Aorta (tissue), 5 donors: ENCODE results near the gene VMO1. TPM values are rescaled to one million over a fixed set of nuclear protein-coding genes. Genes with fewer than 3 reads are reported as not detected.

Experiments used
- ATAC-seq: fragments of 200-7000 bp; cut with Tn5 transposase; one replicate; pipeline ENCODE4 v1.9.1; 2022; ENCODE audit warnings: moderate library complexity; ENCODE audit not compliant: low FRiP score
- DNase-seq, 2 donors: peaks; one replicate each; pipeline ENCODE4 v3.0.0-alpha.2; 2020
- H3K27ac ChIP-seq, 2 donors: one replicate each; pipeline ENCODE4 v1.5.1; 2013; ENCODE audit warnings: low read length in 2 of 2, mild to moderate bottlenecking in 2 of 2, moderate library complexity in 2 of 2, control low read depth in 1 of 2, inconsistent platforms in 1 of 2, low read depth in 1 of 2
- H3K27me3 ChIP-seq, 2 donors: one replicate each; pipeline ENCODE4 v1.6.1; 2013; ENCODE audit warnings: control low read depth in 1 of 2, low read length in 1 of 2, mild to moderate bottlenecking in 1 of 2, moderate library complexity in 1 of 2; ENCODE audit not compliant: insufficient read depth in 2 of 2, control insufficient read depth in 1 of 2
- H3K36me3 ChIP-seq, 2 donors: one replicate each; pipeline ENCODE4 v1.6.1; 2013; ENCODE audit warnings: control low read depth in 1 of 2, low read length in 1 of 2, mild to moderate bottlenecking in 1 of 2; ENCODE audit not compliant: insufficient read depth in 2 of 2, control insufficient read depth in 1 of 2
- H3K4me1 ChIP-seq, 2 donors: one replicate each; pipeline ENCODE4 v1.6.1; 2013; ENCODE audit warnings: low read length in 2 of 2, control low read depth in 1 of 2, mild to moderate bottlenecking in 1 of 2, moderate library complexity in 1 of 2; ENCODE audit not compliant: insufficient read depth in 2 of 2, control insufficient read depth in 1 of 2
- H3K4me3 ChIP-seq, 2 donors: one replicate each; pipeline ENCODE4 v1.5.1; 2013; ENCODE audit warnings: low read length in 2 of 2, control low read depth in 1 of 2, mild to moderate bottlenecking in 1 of 2
- H3K9me3 ChIP-seq: one replicate; pipeline ENCODE4 v1.6.1; 2013; ENCODE audit warnings: mild to moderate bottlenecking, low read length; ENCODE audit not compliant: control insufficient read depth
- WGBS, 2 donors: extraction: QIAGEN DNeasy Blood & Tissue Kit; methylation state at CpG; one replicate each; pipeline ENCODE4 v1.1.7; 2013; 5-methylcytosine and 5-hydroxymethylcytosine counted together
- intact Hi-C, 2 donors: fragments of 100-400 bp; cut with DNase I; formaldehyde crosslinking; loops; one replicate each; pipeline versions ENCODE4 v1.14.2 to v1.15.0; 2022
- polyA plus RNA-seq, 2 donors: library from polyadenylated mRNA; stranded (reverse); fragments of 200-250 nt; gene quantifications; one replicate each; pipeline ENCODE4 v1.2.3, GENCODE V29; 2013
- total RNA-seq, 2 donors: library from RNA; stranded (reverse); fragmentation: NEBNext Ultra II Directional; extraction: Animal tissue kit (Norgen Biotek cat#: 25700); gene quantifications; one replicate each; pipeline ENCODE4 v1.2.1, GENCODE V29; 2021
- donor health status: healthy with polysubstance abuse.
- donor health status: Bipolar disorder and iron deficiency.
- donor health status: DM: no; HTN: no; CAD: no.
- donor health status: DM: no; HTN: no; CAD: no.
- donor health status: DM: yes; HTN: yes; CAD: no.

VMO1 gene
- total and polyA plus RNA-seq, 4 donors = 1.5 to 19.3 (median 11.1) TPM

- 82 to 87% methylated on average over 1 of the region's 1 CpG for WGBS, 2 donors
- Histone ChIP-seq H3K9me3 (no peaks in the 10 kb centered on the region), H3K27me3 (no peaks in the 10 kb centered on the region), H3K4me1 (no peaks in the 10 kb centered on the region), H3K27ac (no peak overlapping the region), H3K36me3 (no peaks in the 10 kb centered on the region), H3K4me3 (no peak overlapping the region)
- intact Hi-C loops = no loop called here
- ATAC-seq (no peak), DNase-seq (no peak)
Observed at GRCh38 chr17:4753392-4753791, 32.8 kb downstream of the VMO1 start.

GRCh38 chr17:4751932-4752331 is 34.2 kb downstream of the VMO1 start:
- intact Hi-C loops = no loop called here
- H3K27ac ChIP-seq = no peak overlapping the region
- H3K9me3 ChIP-seq = no peaks in the 10 kb centered on the region
- 61 to 66% methylated on average over 5 of the region's 5 CpGs for WGBS, 2 donors
- no peaks in the 10 kb centered on the region for H3K27me3 ChIP-seq
- H3K36me3 ChIP-seq = no peaks in the 10 kb centered on the region
- DNase-seq (peak in 1 of 2 donors; percentile 1), ATAC-seq (no peak)
- H3K4me3 ChIP-seq = no peak overlapping the region
- no peaks in the 10 kb centered on the region for H3K4me1 ChIP-seq

- intact Hi-C loops = no loop called here
- WGBS, 2 donors = 35 to 40% methylated on average over 3 of the region's 3 CpGs
- ATAC-seq (no peak), DNase-seq (peak; percentile 26 to 49)
- Histone ChIP-seq H3K9me3 (no peaks in the 10 kb centered on the region), H3K27ac (no peak overlapping the region), H3K27me3 (no peaks in the 10 kb centered on the region), H3K4me3 (no peak overlapping the region), H3K36me3 (no peaks in the 10 kb centered on the region), H3K4me1 (no peaks in the 10 kb centered on the region)
Observed at GRCh38 chr17:4750606-4751005, 35.6 kb downstream of the VMO1 start.

GRCh38 chr17:4748686-4749085 is 37.5 kb downstream of the VMO1 start:
- intact Hi-C loops = no loop called here
- Histone ChIP-seq H3K27me3 (no peaks in the 10 kb centered on the region), H3K9me3 (no peaks in the 10 kb centered on the region), H3K36me3 (no peaks in the 10 kb centered on the region), H3K4me1 (no peaks in the 10 kb centered on the region), H3K4me3 (no peak overlapping the region), H3K27ac (no peak overlapping the region)
- DNase-seq (peak in 1 of 2 donors; percentile 34), ATAC-seq (no peak)
- WGBS, 2 donors = 57% methylated on average over 4 of the region's 4 CpGs

- peak in 1 of 2 donors; percentile 61 for DNase-seq
- Histone ChIP-seq H3K36me3 (no peaks in the 10 kb centered on the region), H3K9me3 (no peaks in the 10 kb centered on the region), H3K4me3 (no peak overlapping the region), H3K4me1 (no peaks in the 10 kb centered on the region), H3K27ac (no peak overlapping the region), H3K27me3 (no peaks in the 10 kb centered on the region)
- 3 to 4% methylated on average over 5 of the region's 5 CpGs for WGBS, 2 donors
- intact Hi-C loops = no loop called here
- peak; percentile 54 for ATAC-seq
Observed at GRCh38 chr17:4747847-4748246, 38.3 kb downstream of the VMO1 start.

- intact Hi-C loops = no loop called here
- Histone ChIP-seq H3K27ac (no peak overlapping the region), H3K9me3 (no peaks in the 10 kb centered on the region), H3K27me3 (no peaks in the 10 kb centered on the region), H3K36me3 (no peaks in the 10 kb centered on the region), H3K4me3 (no peak overlapping the region), H3K4me1 (no peaks in the 10 kb centered on the region)
- ATAC-seq (no peak), DNase-seq (peak in 1 of 2 donors; percentile 50)
- WGBS, 2 donors = 6% methylated on average over 39 to 51 of the region's 51 CpGs
Observed at GRCh38 chr17:4744999-4745969, 40.9 kb downstream of the VMO1 start.

- no peak for DNase-seq
- Histone ChIP-seq H3K27me3 (no peaks in the 10 kb centered on the region), H3K27ac (no peak overlapping the region), H3K9me3 (no peaks in the 10 kb centered on the region), H3K36me3 (no peaks in the 10 kb centered on the region), H3K4me3 (no peak overlapping the region), H3K4me1 (no peaks in the 10 kb centered on the region)
- intact Hi-C loops = no loop called here
- WGBS, 2 donors = 89 to 91% methylated on average over 9 of the region's 9 CpGs
- ATAC-seq = no peak
Observed at GRCh38 chr17:4743898-4744297, 42.3 kb downstream of the VMO1 start.

GRCh38 chr17:4743216-4743615 is 42.9 kb downstream of the VMO1 start:
- intact Hi-C loops = no loop called here
- no peak for DNase-seq
- no peaks in the 10 kb centered on the region for H3K36me3 ChIP-seq
- no peaks in the 10 kb centered on the region for H3K27me3 ChIP-seq
- H3K4me1 ChIP-seq = no peaks in the 10 kb centered on the region
- no peak overlapping the region for H3K27ac ChIP-seq
- ATAC-seq = no peak
- H3K9me3 ChIP-seq = no peaks in the 10 kb centered on the region
- no peak overlapping the region for H3K4me3 ChIP-seq
- 95 to 98% methylated on average over 8 of the region's 8 CpGs for WGBS, 2 donors

- Histone ChIP-seq H3K4me1 (no peaks in the 10 kb centered on the region), H3K4me3 (no peak overlapping the region), H3K36me3 (no peaks in the 10 kb centered on the region), H3K27me3 (no peaks in the 10 kb centered on the region), H3K27ac (no peak overlapping the region), H3K9me3 (no peaks in the 10 kb centered on the region)
- WGBS, 2 donors = 50 to 54% methylated on average over 10 of the region's 10 CpGs
- intact Hi-C loops = no loop called here
- DNase-seq (no peak), ATAC-seq (no peak)
Observed at GRCh38 chr17:4742629-4743028, 43.5 kb downstream of the VMO1 start.
